K562 (cell line): ENCODE results near the gene MTHFR. TPM values are rescaled to one million over a fixed set of nuclear protein-coding genes. Genes with fewer than 3 reads are reported as not detected.

ENCODE experiments used
- AFF1 ChIP-seq, 2 experiments: fragments of 450-650 bp; IDR thresholded peaks; 2 replicates each; pipeline ENCODE4 v1.6.1; 2018; ENCODE audit warnings: mild to moderate bottlenecking in 2 of 2, low read depth in 1 of 2; ENCODE audit not compliant: partially characterized antibody in 2 of 2
- CBFB ChIP-seq: sonication (generic); formaldehyde crosslinking; IDR thresholded peaks from 2 replicates; pipeline ENCODE4 v1.4.0; 2020; ENCODE audit warnings: mild to moderate bottlenecking, missing genetic modification reagents
- CXXC5 ChIP-seq: fragments of 250-450 bp; sonication (Bioruptor Pico); IDR thresholded peaks from 2 replicates; pipeline ENCODE4 v1.8.0; 2022; ENCODE audit warnings: inconsistent platforms, mild to moderate bottlenecking, moderate library complexity
- DEAF1 ChIP-seq: fragments of 450-650 bp; formaldehyde crosslinking; IDR thresholded peaks from 2 replicates; pipeline ENCODE4 v1.4.0; 2020; ENCODE audit warnings: mild to moderate bottlenecking, moderate library complexity
- FOXK1 ChIP-seq: sonication (generic); formaldehyde crosslinking; IDR thresholded peaks from 2 replicates; pipeline ENCODE4 v1.8.0; 2022; ENCODE audit warnings: missing genetic modification reagents, mild to moderate bottlenecking, borderline replicate concordance
- MAFG ChIP-seq: fragments of 450-650 bp; conservative IDR thresholded peaks from 2 replicates; pipeline ENCODE4 v1.6.1; 2016; ENCODE audit warnings: missing genetic modification characterization, missing compliant biosample characterization
- PHB2 ChIP-seq: fragments of 450-650 bp; IDR thresholded peaks from 2 replicates; pipeline ENCODE4 v1.6.1; 2017; ENCODE audit warnings: low read depth
- PTBP1 ChIP-seq: fragments of 200-400 bp; formaldehyde crosslinking; IDR thresholded peaks from 2 replicates; pipeline ENCODE4 v1.6.1; 2017; ENCODE audit warnings: low read depth, low read length
- RNF2 ChIP-seq: sonication (generic); IDR thresholded peaks from 2 replicates; pipeline ENCODE4 v1.6.1; 2016
- SRSF1 ChIP-seq: fragments of 200-400 bp; formaldehyde crosslinking; IDR thresholded peaks from 2 replicates; pipeline ENCODE4 v1.6.1; 2017; ENCODE audit warnings: mild to moderate bottlenecking, low read depth, low read length, moderate library complexity
- ZFP1 ChIP-seq: fragments of 450-650 bp; formaldehyde crosslinking; IDR thresholded peaks from 2 replicates; pipeline ENCODE4 v1.4.0; 2020; ENCODE audit warnings: mild to moderate bottlenecking, mixed read lengths
- ZNF77 ChIP-seq: fragments of 250-450 bp; sonication (Bioruptor Pico); IDR thresholded peaks from 2 replicates; pipeline ENCODE4 v1.5.0; 2020
- polyA plus RNA-seq, 8 experiments: library from polyadenylated mRNA; depleted of rRNA in 4 of 8; stranded (reverse) in 5 of 8; unstranded in 3 of 8; fragments of >200 nt; fragmentation: Nextera tagmentation in 2 of 8; fragmentation: Illumina TruSeq in 1 of 8; extraction: Ambion mirVana in 2 of 8; extraction: Trizol in 1 of 8; gene quantifications; 2 replicates each; pipeline versions ENCODE4 v1.2.1 to v1.2.3, GENCODE V29; 2011 to 2014; ENCODE audit warnings: inconsistent platforms in 1 of 8, missing spikeins in 1 of 8
- total RNA-seq, 7 experiments: library from RNA; depleted of rRNA in 6 of 7; stranded (reverse); fragments of >200 nt in 6 of 7; fragmentation: Illumina TruSeq in 2 of 7; extraction: Trizol in 2 of 7; gene quantifications; 2 replicates each; pipeline versions ENCODE4 v1.2.1 to v1.2.3, GENCODE V29; 2011 to 2021; ENCODE audit warnings: low replicate concordance in 1 of 7
- TF ChIP-seq, protein P1 (sequence below), 2 experiments: fragments of 450-650 bp; formaldehyde crosslinking in 1 of 2; IDR thresholded peaks; 2 replicates each; pipeline versions ENCODE4 v1.4.0 to v1.6.1; 2014 to 2020; ENCODE audit warnings: mild to moderate bottlenecking in 2 of 2, borderline replicate concordance in 1 of 2, low read depth in 1 of 2

Gene MTHFR
- total and polyA plus RNA-seq, 9 of the 15 experiments (the other 6 are each of a cell fraction or from before 2014, with no cell fraction given) = 5.0 to 104 (median 62.6) TPM

- TF ChIP-seq, protein P1, sequence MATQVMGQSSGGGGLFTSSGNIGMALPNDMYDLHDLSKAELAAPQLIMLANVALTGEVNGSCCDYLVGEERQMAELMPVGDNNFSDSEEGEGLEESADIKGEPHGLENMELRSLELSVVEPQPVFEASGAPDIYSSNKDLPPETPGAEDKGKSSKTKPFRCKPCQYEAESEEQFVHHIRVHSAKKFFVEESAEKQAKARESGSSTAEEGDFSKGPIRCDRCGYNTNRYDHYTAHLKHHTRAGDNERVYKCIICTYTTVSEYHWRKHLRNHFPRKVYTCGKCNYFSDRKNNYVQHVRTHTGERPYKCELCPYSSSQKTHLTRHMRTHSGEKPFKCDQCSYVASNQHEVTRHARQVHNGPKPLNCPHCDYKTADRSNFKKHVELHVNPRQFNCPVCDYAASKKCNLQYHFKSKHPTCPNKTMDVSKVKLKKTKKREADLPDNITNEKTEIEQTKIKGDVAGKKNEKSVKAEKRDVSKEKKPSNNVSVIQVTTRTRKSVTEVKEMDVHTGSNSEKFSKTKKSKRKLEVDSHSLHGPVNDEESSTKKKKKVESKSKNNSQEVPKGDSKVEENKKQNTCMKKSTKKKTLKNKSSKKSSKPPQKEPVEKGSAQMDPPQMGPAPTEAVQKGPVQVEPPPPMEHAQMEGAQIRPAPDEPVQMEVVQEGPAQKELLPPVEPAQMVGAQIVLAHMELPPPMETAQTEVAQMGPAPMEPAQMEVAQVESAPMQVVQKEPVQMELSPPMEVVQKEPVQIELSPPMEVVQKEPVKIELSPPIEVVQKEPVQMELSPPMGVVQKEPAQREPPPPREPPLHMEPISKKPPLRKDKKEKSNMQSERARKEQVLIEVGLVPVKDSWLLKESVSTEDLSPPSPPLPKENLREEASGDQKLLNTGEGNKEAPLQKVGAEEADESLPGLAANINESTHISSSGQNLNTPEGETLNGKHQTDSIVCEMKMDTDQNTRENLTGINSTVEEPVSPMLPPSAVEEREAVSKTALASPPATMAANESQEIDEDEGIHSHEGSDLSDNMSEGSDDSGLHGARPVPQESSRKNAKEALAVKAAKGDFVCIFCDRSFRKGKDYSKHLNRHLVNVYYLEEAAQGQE (IDR thresholded peaks at IDR 0.05; ENCODE audit: borderline replicate concordance) = peak; percentile 91
- TF ChIP-seq, protein P1 (CRISPR knock-in tag; IDR thresholded peaks at IDR 0.05; ENCODE audit: low read depth) = peak; percentile 86; the same call in 1 of the 2 replicates
- TF ChIP-seq DEAF1 (CRISPR knock-in tag) (no peak), CXXC5 (CRISPR knock-in tag) (peak; percentile 86), PHB2 (0 out of 2 replicates have a peak, but pooled peaks have one; percentile 54), PTBP1 (no peak), CBFB (CRISPR knock-in tag) (0 out of 2 replicates have a peak, but pooled peaks have one; percentile 46), ZFP1 (CRISPR knock-in tag) (no peak), SRSF1 (no peak), FOXK1 (CRISPR knock-in tag) (no peak), RNF2 (peak; percentile 97), AFF1 (IDR thresholded peaks at IDR 0.05; ENCODE audit: low read depth in 1 of 2, partially characterized antibody in 2 of 2) (peak in 1 of 2 experiments; percentile 93), MAFG (tag) (peak; percentile 49; the same call in 1 of the 2 replicates), ZNF77 (CRISPR knock-in tag) (no peak)
These were observed 36.6 kb upstream of the MTHFR start (continued) for GRCh38 chr1:11842154-11843041.
